Measurements from ENCODE around the gene PEX14. TPM values are rescaled to one million over a fixed set of nuclear protein-coding genes. Genes with fewer than 3 reads are reported as not detected.

Gene PEX14
- polyA plus RNA-seq, 1 donor (not counting 4 experiments of a cell fraction or from before 2014, with no cell fraction given): 8.4 TPM

DNA sequence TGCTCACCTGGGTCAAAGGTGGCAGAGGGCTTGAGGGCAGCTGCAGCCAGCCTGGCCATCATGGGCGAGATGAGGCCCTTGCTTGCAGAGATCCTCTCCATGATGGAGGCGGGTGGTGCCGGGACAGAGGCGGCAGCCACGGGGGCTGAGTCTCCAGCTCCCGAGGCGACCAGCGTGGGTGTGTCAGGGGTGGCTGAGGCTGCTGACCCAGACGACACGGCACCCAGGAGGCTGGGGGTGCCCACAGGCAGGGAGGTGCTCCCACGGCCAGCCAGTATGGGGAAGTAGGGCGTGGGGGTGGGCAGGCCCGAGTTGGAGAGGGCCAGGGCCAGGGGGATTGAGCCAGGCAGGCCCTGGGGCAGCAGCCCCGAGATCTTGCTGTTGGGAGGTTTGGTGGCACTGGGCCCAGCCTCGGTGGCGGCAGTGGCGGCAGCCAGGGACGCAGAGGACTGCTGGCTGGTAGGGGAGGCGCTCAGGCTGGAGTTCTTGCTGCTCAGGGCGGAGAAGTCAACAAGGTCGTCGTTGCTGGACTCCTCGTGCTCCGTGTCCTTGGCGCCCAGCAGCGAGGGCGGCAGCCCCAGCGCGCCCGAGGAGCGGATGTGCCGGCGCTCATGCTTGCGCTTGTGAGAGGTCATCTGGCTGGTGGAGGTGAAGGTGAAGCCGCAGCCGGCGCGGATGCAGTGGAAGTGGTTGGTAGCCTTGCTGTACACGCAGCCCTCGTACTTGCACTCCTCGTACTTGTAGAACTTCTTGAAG, 178.8 kb downstream of the PEX14 start:
- no peak overlapping the region for H3K4me2 ChIP-seq (ENCODE audit: control insufficient read depth, extremely low read depth, insufficient read depth, low read depth, low read length)
- no peak overlapping the region for H3K4me3 ChIP-seq (ENCODE audit: control insufficient read depth in 2 of 3, extremely low read depth in 1 of 3, insufficient read depth in 2 of 3, low read depth in 1 of 3, low read length in 3 of 3)
- TF ChIP-seq, protein P1, sequence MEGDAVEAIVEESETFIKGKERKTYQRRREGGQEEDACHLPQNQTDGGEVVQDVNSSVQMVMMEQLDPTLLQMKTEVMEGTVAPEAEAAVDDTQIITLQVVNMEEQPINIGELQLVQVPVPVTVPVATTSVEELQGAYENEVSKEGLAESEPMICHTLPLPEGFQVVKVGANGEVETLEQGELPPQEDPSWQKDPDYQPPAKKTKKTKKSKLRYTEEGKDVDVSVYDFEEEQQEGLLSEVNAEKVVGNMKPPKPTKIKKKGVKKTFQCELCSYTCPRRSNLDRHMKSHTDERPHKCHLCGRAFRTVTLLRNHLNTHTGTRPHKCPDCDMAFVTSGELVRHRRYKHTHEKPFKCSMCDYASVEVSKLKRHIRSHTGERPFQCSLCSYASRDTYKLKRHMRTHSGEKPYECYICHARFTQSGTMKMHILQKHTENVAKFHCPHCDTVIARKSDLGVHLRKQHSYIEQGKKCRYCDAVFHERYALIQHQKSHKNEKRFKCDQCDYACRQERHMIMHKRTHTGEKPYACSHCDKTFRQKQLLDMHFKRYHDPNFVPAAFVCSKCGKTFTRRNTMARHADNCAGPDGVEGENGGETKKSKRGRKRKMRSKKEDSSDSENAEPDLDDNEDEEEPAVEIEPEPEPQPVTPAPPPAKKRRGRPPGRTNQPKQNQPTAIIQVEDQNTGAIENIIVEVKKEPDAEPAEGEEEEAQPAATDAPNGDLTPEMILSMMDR (optimal IDR thresholded peaks at IDR 0.05 in 1 of 3, IDR thresholded peaks at IDR 0.05 in 1 of 3, conservative IDR thresholded peaks at IDR 0.05 in 1 of 3; ENCODE audit: extremely low read depth in 1 of 3, insufficient read depth in 2 of 3, low read length in 3 of 3): no peak
- TF ChIP-seq EZH2 (IDR thresholded peaks at IDR 0.05; ENCODE audit: low read length): no peak
- no peaks in the 10 kb centered on the region for H3K9me3 ChIP-seq (ENCODE audit: control insufficient read depth, low read depth, low read length)
- no peaks in the 10 kb centered on the region for H3K9me1 ChIP-seq (ENCODE audit: control insufficient read depth, extremely low read depth, insufficient read depth, low read length)
- H3K4me1 ChIP-seq (ENCODE audit: control insufficient read depth, extremely low read depth, insufficient read depth, low read length): no peaks in the 10 kb centered on the region
- no peak overlapping the region for H3K27ac ChIP-seq (ENCODE audit: control insufficient read depth, insufficient read depth, low read length)
- no peak for DNase-seq (ENCODE audit: low read depth, low spot score)
- H3K79me2 ChIP-seq (ENCODE audit: control insufficient read depth, insufficient read depth, low read length): no peaks in the 10 kb centered on the region
- H2AFZ ChIP-seq (ENCODE audit: control insufficient read depth, low read length): no peak overlapping the region
- FAIRE-seq: no peak
- no peaks in the 10 kb centered on the region for H3K27me3 ChIP-seq (ENCODE audit: control insufficient read depth, extremely low read depth, insufficient read depth, low read length)
- H4K20me1 ChIP-seq (ENCODE audit: control insufficient read depth, extremely low read depth, insufficient read depth, low read length): no peaks in the 10 kb centered on the region
- dilution Hi-C loops (cut with MboI; ENCODE audit: extremely low pct_ligation_motif_present, low sequenced_read_pairs): no loop called here
- peaks cover 0 to 13% of the 10 kb centered on the region in 2 experiments for H3K36me3 ChIP-seq (ENCODE audit: control insufficient read depth in 2 of 2, extremely low read depth in 1 of 2, insufficient read depth in 2 of 2, low read length in 2 of 2)
- H3K9ac ChIP-seq (ENCODE audit: control insufficient read depth, extremely low read depth, insufficient read depth, low read length): no peak overlapping the region

DNA sequence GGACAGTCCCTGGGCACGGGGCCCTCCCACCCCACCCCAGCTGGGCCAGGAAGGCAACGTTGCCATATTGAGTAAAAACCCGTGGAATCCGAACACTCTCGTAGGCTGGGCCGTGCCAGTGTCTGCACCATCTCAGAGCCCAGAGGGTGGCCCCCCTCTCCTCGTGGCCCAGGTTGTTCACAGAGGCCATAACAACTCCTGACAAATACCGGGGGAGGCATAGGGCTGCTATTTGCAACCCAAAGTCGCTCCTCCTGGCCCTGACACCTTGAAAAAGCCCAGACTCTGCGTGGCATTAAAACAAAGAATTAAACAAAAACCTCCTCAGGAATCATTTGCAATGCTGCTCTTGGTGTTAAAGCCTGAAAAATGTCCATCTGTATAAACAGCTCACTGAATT, 180.3 kb downstream of the PEX14 start:
- DNase-seq (ENCODE audit: low read depth, low spot score) (no peak), FAIRE-seq (no peak)
- Histone ChIP-seq H3K4me3 (ENCODE audit: control insufficient read depth in 2 of 3, extremely low read depth in 1 of 3, insufficient read depth in 2 of 3, low read depth in 1 of 3, low read length in 3 of 3) (no peak overlapping the region), H3K4me1 (ENCODE audit: control insufficient read depth, extremely low read depth, insufficient read depth, low read length) (no peaks in the 10 kb centered on the region), H3K9me3 (ENCODE audit: control insufficient read depth, low read depth, low read length) (no peaks in the 10 kb centered on the region), H3K4me2 (ENCODE audit: control insufficient read depth, extremely low read depth, insufficient read depth, low read depth, low read length) (no peak overlapping the region), H4K20me1 (ENCODE audit: control insufficient read depth, extremely low read depth, insufficient read depth, low read length) (no peaks in the 10 kb centered on the region), H3K27ac (ENCODE audit: control insufficient read depth, insufficient read depth, low read length) (no peak overlapping the region), H3K27me3 (ENCODE audit: control insufficient read depth, extremely low read depth, insufficient read depth, low read length) (no peaks in the 10 kb centered on the region), H2AFZ (ENCODE audit: control insufficient read depth, low read length) (no peak overlapping the region), H3K79me2 (ENCODE audit: control insufficient read depth, insufficient read depth, low read length) (no peaks in the 10 kb centered on the region), H3K9ac (ENCODE audit: control insufficient read depth, extremely low read depth, insufficient read depth, low read length) (no peak overlapping the region), H3K9me1 (ENCODE audit: control insufficient read depth, extremely low read depth, insufficient read depth, low read length) (no peaks in the 10 kb centered on the region), H3K36me3 (ENCODE audit: control insufficient read depth in 2 of 2, extremely low read depth in 1 of 2, insufficient read depth in 2 of 2, low read length in 2 of 2) (peaks cover 0 to 14% of the 10 kb centered on the region in 2 experiments)
- dilution Hi-C loops (cut with MboI; ENCODE audit: extremely low pct_ligation_motif_present, low sequenced_read_pairs): no loop called here
- TF ChIP-seq, protein P1 (optimal IDR thresholded peaks at IDR 0.05 in 1 of 3, IDR thresholded peaks at IDR 0.05 in 1 of 3, conservative IDR thresholded peaks at IDR 0.05 in 1 of 3; ENCODE audit: extremely low read depth in 1 of 3, insufficient read depth in 2 of 3, low read length in 3 of 3): no peak
- TF ChIP-seq EZH2 (IDR thresholded peaks at IDR 0.05; ENCODE audit: low read length): no peak

Measured in keratinocyte (primary cell).